ENCODE data around the gene SLC37A3.

SLC37A3 gene

GRCh38 chr7:140310337-140311002 is 87.9 kb downstream of the SLC37A3 start:
- Histone ChIP-seq H3K27me3 (replicated peaks) (peaks cover 2% of the 10 kb centered on the region), H3K4me3 (ENCODE audit: low read depth, low read length) (no peak overlapping the region), H3K36me3 (replicated peaks) (no peaks in the 10 kb centered on the region), H3K27ac (no peak overlapping the region)
- no peak for DNase-seq
- TF ChIP-seq CTCF (IDR thresholded peaks at IDR 0.05; ENCODE audit: low read depth, low read length, missing control alignments), result no peak
- in situ Hi-C loops (cut with HindIII; ENCODE audit: low pct_ligation_motif_present, low sequenced_read_pairs), result no loop called here

- DNase-seq, result no peak
- H3K4me3 ChIP-seq (ENCODE audit: low read depth, low read length), result no peak overlapping the region
- no peak for TF ChIP-seq CTCF (IDR thresholded peaks at IDR 0.05; ENCODE audit: low read depth, low read length, missing control alignments)
- no peak overlapping the region for H3K27ac ChIP-seq
- H3K27me3 ChIP-seq (replicated peaks), result peaks cover 2% of the 10 kb centered on the region
- H3K36me3 ChIP-seq (replicated peaks), result no peaks in the 10 kb centered on the region
- in situ Hi-C loops (cut with HindIII; ENCODE audit: low pct_ligation_motif_present, low sequenced_read_pairs), result no loop called here
Observed at GRCh38 chr7:140308060-140308459, 90.3 kb downstream of the SLC37A3 start.

- no peak overlapping the region for H3K4me3 ChIP-seq (ENCODE audit: low read depth, low read length)
- H3K36me3 ChIP-seq (replicated peaks), result no peaks in the 10 kb centered on the region
- TF ChIP-seq CTCF (IDR thresholded peaks at IDR 0.05; ENCODE audit: low read depth, low read length, missing control alignments), result peak; percentile 43
- in situ Hi-C loops (cut with HindIII; ENCODE audit: low pct_ligation_motif_present, low sequenced_read_pairs), result no loop called here
- no peak overlapping the region for H3K27ac ChIP-seq
- H3K27me3 ChIP-seq (replicated peaks), result peaks cover 2% of the 10 kb centered on the region
- no peak for DNase-seq
Observed at GRCh38 chr7:140304191-140304799, 94.0 kb downstream of the SLC37A3 start.

- TF ChIP-seq CTCF (IDR thresholded peaks at IDR 0.05; ENCODE audit: low read depth, low read length, missing control alignments), result no peak
- DNase-seq, result no peak
- H3K36me3 ChIP-seq (replicated peaks), result no peaks in the 10 kb centered on the region
- in situ Hi-C loops (cut with HindIII; ENCODE audit: low pct_ligation_motif_present, low sequenced_read_pairs), result no loop called here
- no peaks in the 10 kb centered on the region for H3K27me3 ChIP-seq (replicated peaks)
- no peak overlapping the region for H3K27ac ChIP-seq
- no peak overlapping the region for H3K4me3 ChIP-seq (ENCODE audit: low read depth, low read length)
Observed at GRCh38 chr7:140300243-140301136, 97.8 kb downstream of the SLC37A3 start.

- Histone ChIP-seq H3K36me3 (replicated peaks) (no peaks in the 10 kb centered on the region), H3K27me3 (replicated peaks) (no peaks in the 10 kb centered on the region), H3K27ac (no peak overlapping the region), H3K4me3 (ENCODE audit: low read depth, low read length) (no peak overlapping the region)
- DNase-seq, result no peak
- no peak for TF ChIP-seq CTCF (IDR thresholded peaks at IDR 0.05; ENCODE audit: low read depth, low read length, missing control alignments)
- in situ Hi-C loops (cut with HindIII; ENCODE audit: low pct_ligation_motif_present, low sequenced_read_pairs), result no loop called here
Observed at GRCh38 chr7:140298213-140298612, 100.1 kb downstream of the SLC37A3 start.

Measured in brain microvascular endothelial cell (primary cell).